Nephron (organoid): ENCODE measurements around the gene MAP4.

Experiments used
- H3K27ac Mint-ChIP-seq, 3 experiments: 2 replicates each; pipeline ENCODE4 v1.8.0; 2020; ENCODE audit warnings: mixed read lengths in 3 of 3, mild to moderate bottlenecking in 2 of 3, moderate library complexity in 1 of 3
- H3K27me3 Mint-ChIP-seq: 2 replicates; pipeline ENCODE4 v1.8.0; 2021; ENCODE audit warnings: low read depth, mild to moderate bottlenecking, moderate library complexity, mixed read lengths
- H3K36me3 Mint-ChIP-seq: 2 replicates; pipeline ENCODE4 v1.8.0; 2020; ENCODE audit warnings: low read depth, mixed read lengths
- H3K4me1 Mint-ChIP-seq: 2 replicates; pipeline ENCODE4 v1.8.0; 2020; ENCODE audit warnings: mixed read lengths
- H3K4me3 Mint-ChIP-seq, 3 experiments: 2 replicates each; pipeline ENCODE4 v1.8.0; 2020; ENCODE audit warnings: mild to moderate bottlenecking in 3 of 3, mixed read lengths in 3 of 3, moderate library complexity in 2 of 3
- H3K9me3 Mint-ChIP-seq: 2 replicates; pipeline ENCODE4 v1.8.0; 2020; ENCODE audit warnings: mixed read lengths
- TF ChIP-seq, protein P1 (sequence below), 3 experiments: fragments of 200-600 bp; sonication (generic); IDR thresholded peaks; one replicate each; pipeline ENCODE4 v1.5.0; 2021; ENCODE audit warnings: antibody characterized with exemption in 3 of 3; ENCODE audit not compliant: unreplicated experiment in 3 of 3

MAP4 gene

GRCh38 chr3:47954567-47954966 is 61.6 kb downstream of the MAP4 start:
- peak overlapping the region in 1 of 3 experiments; percentile 69 for H3K27ac Mint-ChIP-seq
- H3K36me3 Mint-ChIP-seq, result peaks cover 8% of the 10 kb centered on the region
- H3K9me3 Mint-ChIP-seq, result no peaks in the 10 kb centered on the region
- H3K27me3 Mint-ChIP-seq, result no peaks in the 10 kb centered on the region
- H3K4me1 Mint-ChIP-seq, result peaks cover 15% of the 10 kb centered on the region
- H3K4me3 Mint-ChIP-seq, result no peak overlapping the region
- TF ChIP-seq, protein P1, sequence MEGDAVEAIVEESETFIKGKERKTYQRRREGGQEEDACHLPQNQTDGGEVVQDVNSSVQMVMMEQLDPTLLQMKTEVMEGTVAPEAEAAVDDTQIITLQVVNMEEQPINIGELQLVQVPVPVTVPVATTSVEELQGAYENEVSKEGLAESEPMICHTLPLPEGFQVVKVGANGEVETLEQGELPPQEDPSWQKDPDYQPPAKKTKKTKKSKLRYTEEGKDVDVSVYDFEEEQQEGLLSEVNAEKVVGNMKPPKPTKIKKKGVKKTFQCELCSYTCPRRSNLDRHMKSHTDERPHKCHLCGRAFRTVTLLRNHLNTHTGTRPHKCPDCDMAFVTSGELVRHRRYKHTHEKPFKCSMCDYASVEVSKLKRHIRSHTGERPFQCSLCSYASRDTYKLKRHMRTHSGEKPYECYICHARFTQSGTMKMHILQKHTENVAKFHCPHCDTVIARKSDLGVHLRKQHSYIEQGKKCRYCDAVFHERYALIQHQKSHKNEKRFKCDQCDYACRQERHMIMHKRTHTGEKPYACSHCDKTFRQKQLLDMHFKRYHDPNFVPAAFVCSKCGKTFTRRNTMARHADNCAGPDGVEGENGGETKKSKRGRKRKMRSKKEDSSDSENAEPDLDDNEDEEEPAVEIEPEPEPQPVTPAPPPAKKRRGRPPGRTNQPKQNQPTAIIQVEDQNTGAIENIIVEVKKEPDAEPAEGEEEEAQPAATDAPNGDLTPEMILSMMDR (IDR thresholded peaks at IDR 0.05; ENCODE audit: unreplicated experiment in 3 of 3), result no peak

- H3K4me1 Mint-ChIP-seq, result peaks cover 16% of the 10 kb centered on the region
- no peaks in the 10 kb centered on the region for H3K9me3 Mint-ChIP-seq
- peak overlapping the region; percentile 84 to 96 (median 89) for H3K27ac Mint-ChIP-seq
- TF ChIP-seq, protein P1 (IDR thresholded peaks at IDR 0.05; ENCODE audit: unreplicated experiment in 3 of 3), result no peak
- peak overlapping the region in 2 of 3 experiments; percentile 30 to 38 for H3K4me3 Mint-ChIP-seq
- H3K36me3 Mint-ChIP-seq, result peaks cover 9% of the 10 kb centered on the region
- H3K27me3 Mint-ChIP-seq, result no peaks in the 10 kb centered on the region
Measured at GRCh38 chr3:47950453-47951169, 65.6 kb downstream of the MAP4 start.

DNA sequence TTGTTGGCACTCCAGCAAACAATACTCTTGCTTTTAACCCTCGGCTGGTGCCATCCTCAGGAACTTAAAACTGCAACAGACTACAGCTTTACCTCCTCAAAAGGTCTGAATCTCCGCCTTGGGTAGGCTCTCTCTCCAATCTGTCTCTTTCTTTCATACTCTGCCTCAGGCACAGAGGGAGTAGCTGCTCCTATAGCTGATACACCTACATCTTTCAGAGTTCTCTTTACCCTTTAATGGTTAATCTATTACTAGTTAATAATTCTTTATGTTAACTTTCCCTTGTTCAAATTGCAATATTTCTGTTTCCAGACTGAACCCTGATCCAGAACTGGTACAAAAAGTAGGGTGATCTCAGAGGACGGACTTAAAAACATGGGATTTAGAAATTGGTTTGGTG is 66.2 kb downstream of the MAP4 start:
- Mint-ChIP-seq H3K36me3 (peaks cover 9% of the 10 kb centered on the region), H3K27me3 (no peaks in the 10 kb centered on the region), H3K4me1 (peaks cover 13% of the 10 kb centered on the region), H3K27ac (peak overlapping the region; percentile 84 to 96 (median 89)), H3K9me3 (no peaks in the 10 kb centered on the region), H3K4me3 (peak overlapping the region in 2 of 3 experiments; percentile 30 to 38)
- TF ChIP-seq, protein P1 (IDR thresholded peaks at IDR 0.05; ENCODE audit: unreplicated experiment in 3 of 3), result no peak

- peak overlapping the region in 2 of 3 experiments; percentile 34 to 37 for H3K27ac Mint-ChIP-seq
- H3K27me3 Mint-ChIP-seq, result no peaks in the 10 kb centered on the region
- TF ChIP-seq, protein P1 (IDR thresholded peaks at IDR 0.05; ENCODE audit: unreplicated experiment in 3 of 3), result no peak
- H3K4me3 Mint-ChIP-seq, result no peak overlapping the region
- no peaks in the 10 kb centered on the region for H3K36me3 Mint-ChIP-seq
- H3K4me1 Mint-ChIP-seq, result peaks cover 5% of the 10 kb centered on the region
- H3K9me3 Mint-ChIP-seq, result no peaks in the 10 kb centered on the region
Measured at GRCh38 chr3:47940232-47940631, 76.0 kb downstream of the MAP4 start.

- H3K9me3 Mint-ChIP-seq, result no peaks in the 10 kb centered on the region
- H3K4me3 Mint-ChIP-seq, result no peak overlapping the region
- TF ChIP-seq, protein P1 (IDR thresholded peaks at IDR 0.05; ENCODE audit: unreplicated experiment in 3 of 3), result no peak
- H3K4me1 Mint-ChIP-seq, result no peaks in the 10 kb centered on the region
- H3K27me3 Mint-ChIP-seq, result no peaks in the 10 kb centered on the region
- no peak overlapping the region for H3K27ac Mint-ChIP-seq
- H3K36me3 Mint-ChIP-seq, result peaks cover 8% of the 10 kb centered on the region
Measured at GRCh38 chr3:47932421-47932820, 83.8 kb downstream of the MAP4 start.

DNA sequence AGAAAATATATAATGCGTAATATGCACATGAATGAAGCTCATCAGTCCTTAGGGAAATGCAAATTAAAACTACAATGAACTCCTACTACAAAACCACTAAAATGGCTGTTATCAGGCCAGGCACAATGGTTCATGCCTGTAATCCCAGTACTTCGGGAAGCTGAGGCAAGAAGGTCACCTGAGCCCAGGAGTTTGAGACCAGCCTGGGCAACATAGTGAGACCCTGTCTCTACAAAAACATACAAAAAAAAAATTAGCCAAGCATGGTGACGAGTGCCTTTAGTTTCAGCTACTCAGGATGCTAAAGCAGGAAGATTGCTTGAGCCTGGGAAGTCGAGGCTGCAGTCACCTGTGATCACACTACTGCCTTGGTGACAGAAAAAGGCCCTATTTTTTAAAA is 85.2 kb downstream of the MAP4 start:
- H3K27ac Mint-ChIP-seq, result no peak overlapping the region
- H3K9me3 Mint-ChIP-seq, result no peaks in the 10 kb centered on the region
- TF ChIP-seq, protein P1 (IDR thresholded peaks at IDR 0.05; ENCODE audit: unreplicated experiment in 3 of 3), result no peak
- H3K4me3 Mint-ChIP-seq, result no peak overlapping the region
- H3K27me3 Mint-ChIP-seq, result no peaks in the 10 kb centered on the region
- H3K36me3 Mint-ChIP-seq, result peaks cover 17% of the 10 kb centered on the region
- H3K4me1 Mint-ChIP-seq, result no peaks in the 10 kb centered on the region
